ENCODE data around the gene PCDH12. TPM values are rescaled to one million over a fixed set of nuclear protein-coding genes. Genes with fewer than 3 reads are reported as not detected.

Gene PCDH12
- total RNA-seq, 1 donor from 2014 or later = under 0.01 TPM

DNA sequence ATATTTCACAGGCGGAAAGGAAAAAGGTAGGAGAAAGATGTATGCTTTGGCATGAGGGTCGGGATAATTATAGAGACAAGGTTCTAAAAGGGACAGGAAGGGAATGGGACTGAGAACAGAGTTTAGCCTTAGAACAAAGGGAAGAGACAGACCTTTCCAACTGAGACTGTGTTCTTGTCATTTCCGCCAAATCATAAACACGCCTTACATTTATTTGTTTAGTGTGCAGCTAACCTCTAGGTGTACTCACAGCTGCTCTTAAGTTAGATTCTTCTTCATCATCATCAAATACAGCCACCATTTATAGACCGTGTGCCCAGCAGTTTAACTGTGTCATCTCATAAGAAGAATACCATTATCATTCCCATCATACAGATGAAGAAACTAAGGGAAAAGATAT is 40.2 kb downstream of the PCDH12 start:
- H3K4me3 ChIP-seq (ENCODE audit: low read depth, low read length) = no peak overlapping the region
- H3K36me3 ChIP-seq (ENCODE audit: control insufficient read depth, insufficient read depth, low read length) = no peaks in the 10 kb centered on the region
- no peak for FAIRE-seq
- H3K27me3 ChIP-seq (ENCODE audit: control insufficient read depth, insufficient read depth, low read length) = peaks cover 1% of the 10 kb centered on the region
- no peak for DNase-seq (ENCODE audit: low read depth)
- TF ChIP-seq, protein P1, sequence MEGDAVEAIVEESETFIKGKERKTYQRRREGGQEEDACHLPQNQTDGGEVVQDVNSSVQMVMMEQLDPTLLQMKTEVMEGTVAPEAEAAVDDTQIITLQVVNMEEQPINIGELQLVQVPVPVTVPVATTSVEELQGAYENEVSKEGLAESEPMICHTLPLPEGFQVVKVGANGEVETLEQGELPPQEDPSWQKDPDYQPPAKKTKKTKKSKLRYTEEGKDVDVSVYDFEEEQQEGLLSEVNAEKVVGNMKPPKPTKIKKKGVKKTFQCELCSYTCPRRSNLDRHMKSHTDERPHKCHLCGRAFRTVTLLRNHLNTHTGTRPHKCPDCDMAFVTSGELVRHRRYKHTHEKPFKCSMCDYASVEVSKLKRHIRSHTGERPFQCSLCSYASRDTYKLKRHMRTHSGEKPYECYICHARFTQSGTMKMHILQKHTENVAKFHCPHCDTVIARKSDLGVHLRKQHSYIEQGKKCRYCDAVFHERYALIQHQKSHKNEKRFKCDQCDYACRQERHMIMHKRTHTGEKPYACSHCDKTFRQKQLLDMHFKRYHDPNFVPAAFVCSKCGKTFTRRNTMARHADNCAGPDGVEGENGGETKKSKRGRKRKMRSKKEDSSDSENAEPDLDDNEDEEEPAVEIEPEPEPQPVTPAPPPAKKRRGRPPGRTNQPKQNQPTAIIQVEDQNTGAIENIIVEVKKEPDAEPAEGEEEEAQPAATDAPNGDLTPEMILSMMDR (IDR thresholded peaks at IDR 0.05; ENCODE audit: insufficient read depth, low read length, severe bottlenecking) = no peak

DNA sequence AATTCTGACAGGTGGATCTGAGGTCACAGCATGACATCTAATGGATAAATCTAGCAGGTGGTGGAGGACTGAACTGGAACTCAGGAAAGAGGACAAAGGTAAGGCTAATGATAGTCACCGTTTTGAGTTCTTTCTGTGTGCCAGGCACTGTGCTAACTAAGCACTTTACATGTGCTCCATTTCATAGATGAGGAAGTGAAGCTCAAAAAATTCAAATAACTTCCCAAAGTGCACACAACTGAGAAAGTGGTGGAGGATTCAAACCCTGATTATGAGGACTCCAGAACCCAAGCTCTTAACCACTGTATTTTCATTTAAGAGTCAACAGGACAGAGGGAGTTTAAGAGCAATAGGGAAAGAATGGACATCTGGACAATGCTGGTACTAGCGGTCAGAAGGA is 41.5 kb downstream of the PCDH12 start:
- DNase-seq (ENCODE audit: low read depth) (no peak), FAIRE-seq (no peak)
- Histone ChIP-seq H3K36me3 (ENCODE audit: control insufficient read depth, insufficient read depth, low read length) (no peaks in the 10 kb centered on the region), H3K4me3 (ENCODE audit: low read depth, low read length) (no peak overlapping the region), H3K27me3 (ENCODE audit: control insufficient read depth, insufficient read depth, low read length) (peaks cover 1% of the 10 kb centered on the region)
- TF ChIP-seq, protein P1 (IDR thresholded peaks at IDR 0.05; ENCODE audit: insufficient read depth, low read length, severe bottlenecking) = no peak

DNA sequence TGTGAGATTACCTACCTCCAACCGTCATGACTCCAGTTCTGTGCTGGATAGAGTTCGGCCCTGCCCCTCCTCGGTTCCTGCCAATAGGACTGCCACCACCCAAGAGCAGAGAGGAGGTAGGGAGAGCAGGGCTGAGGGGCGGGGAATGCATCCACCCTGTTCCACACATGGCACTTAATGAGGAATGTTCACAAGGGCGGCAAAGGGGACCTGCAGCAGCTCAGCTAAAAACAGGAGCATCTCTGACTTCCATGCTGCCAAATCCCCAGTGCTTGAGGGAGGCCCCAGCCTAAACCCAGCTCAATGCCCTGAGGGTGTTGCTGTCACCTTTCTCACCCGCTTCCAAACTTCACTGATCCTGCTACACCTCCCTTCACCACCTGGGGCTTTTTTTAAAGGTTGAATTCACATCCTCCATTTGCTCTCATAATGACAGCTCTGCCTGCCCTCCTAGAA is 42.1 kb downstream of the PCDH12 start:
- H3K4me3 ChIP-seq (ENCODE audit: low read depth, low read length) = no peak overlapping the region
- TF ChIP-seq, protein P1 (IDR thresholded peaks at IDR 0.05; ENCODE audit: insufficient read depth, low read length, severe bottlenecking) = no peak
- no peaks in the 10 kb centered on the region for H3K36me3 ChIP-seq (ENCODE audit: control insufficient read depth, insufficient read depth, low read length)
- peaks cover 1% of the 10 kb centered on the region for H3K27me3 ChIP-seq (ENCODE audit: control insufficient read depth, insufficient read depth, low read length)
- DNase-seq (ENCODE audit: low read depth) (no peak), FAIRE-seq (peak; percentile 76)

DNA sequence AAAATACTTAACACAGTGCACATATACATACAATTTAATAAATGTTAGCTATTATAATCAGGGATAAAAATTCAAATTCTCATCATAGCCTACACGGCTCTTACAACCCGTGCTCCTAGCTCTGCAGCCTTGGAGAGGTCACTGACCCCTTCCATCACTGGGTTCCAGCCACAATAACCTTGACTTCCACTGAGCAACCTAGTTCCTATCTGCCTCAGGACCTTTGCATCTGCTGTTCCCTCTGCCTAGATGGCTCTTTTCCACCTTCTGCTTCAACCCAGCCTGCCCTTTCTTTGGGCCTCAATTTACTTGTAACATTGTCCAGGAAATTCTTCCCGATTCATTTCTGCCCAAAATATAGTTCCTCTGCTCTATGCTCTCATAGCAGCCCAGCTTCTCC is 43.2 kb downstream of the PCDH12 start:
- FAIRE-seq (no peak), DNase-seq (ENCODE audit: low read depth) (no peak)
- Histone ChIP-seq H3K27me3 (ENCODE audit: control insufficient read depth, insufficient read depth, low read length) (peaks cover 1% of the 10 kb centered on the region), H3K4me3 (ENCODE audit: low read depth, low read length) (no peak overlapping the region), H3K36me3 (ENCODE audit: control insufficient read depth, insufficient read depth, low read length) (no peaks in the 10 kb centered on the region)
- TF ChIP-seq, protein P1 (IDR thresholded peaks at IDR 0.05; ENCODE audit: insufficient read depth, low read length, severe bottlenecking) = no peak

DNA sequence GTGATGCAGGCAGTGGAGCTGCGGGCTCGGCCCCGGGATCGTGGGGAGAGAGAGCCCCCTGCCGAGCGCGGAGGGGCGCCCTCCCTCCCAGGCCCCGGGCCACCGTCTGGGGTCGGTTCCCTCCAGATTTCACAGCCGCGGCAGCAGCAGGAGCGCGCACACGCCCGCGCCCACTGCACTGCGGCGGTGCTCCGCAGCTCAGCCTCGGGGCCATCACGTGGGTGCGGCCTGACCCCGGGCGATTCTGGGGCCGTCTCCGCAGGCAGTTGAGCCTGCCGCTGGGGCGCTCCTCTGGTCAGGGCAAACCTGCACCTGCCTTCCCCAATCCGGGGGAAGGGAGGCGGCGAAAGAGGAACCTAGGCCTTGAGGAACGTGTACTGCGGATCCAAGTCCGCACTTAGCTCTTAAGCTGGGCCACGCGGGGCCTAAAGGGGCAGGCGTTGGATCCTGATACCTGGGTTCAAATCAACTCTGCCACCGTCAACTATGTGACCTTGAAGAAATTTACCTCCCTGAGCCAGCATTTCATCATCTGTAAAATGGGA is 43.7 kb downstream of the PCDH12 start:
- Histone ChIP-seq H3K4me3 (ENCODE audit: low read depth, low read length) (no peak overlapping the region), H3K36me3 (ENCODE audit: control insufficient read depth, insufficient read depth, low read length) (no peaks in the 10 kb centered on the region), H3K27me3 (ENCODE audit: control insufficient read depth, insufficient read depth, low read length) (peaks cover 1% of the 10 kb centered on the region)
- TF ChIP-seq, protein P1 (IDR thresholded peaks at IDR 0.05; ENCODE audit: insufficient read depth, low read length, severe bottlenecking) = peak; percentile 22
- no peak for DNase-seq (ENCODE audit: low read depth)
- FAIRE-seq = no peak

Measured in bronchial epithelial cell (primary cell).